ENCODE measurements around the gene CALML3. TPM values are rescaled to one million over a fixed set of nuclear protein-coding genes. Genes with fewer than 3 reads are reported as not detected.

CALML3 gene
- total and polyA plus RNA-seq, 4 donors: 0.02 to 0.11 (median 0.04) TPM; not detected in 1

GRCh38 chr10:5486853-5487235 is 37.9 kb upstream of the CALML3 start:
- H3K9me3 ChIP-seq (ENCODE audit: control insufficient read depth in 4 of 4, insufficient read depth in 3 of 4, low read length in 3 of 4): no peaks in the 10 kb centered on the region
- no peak for TF ChIP-seq CTCF (IDR thresholded peaks at IDR 0.05; ENCODE audit: control extremely low read depth, extremely low read depth)
- no peak for DNase-seq
- no peaks in the 10 kb centered on the region for H3K27me3 ChIP-seq (ENCODE audit: control insufficient read depth in 3 of 3, insufficient read depth in 3 of 3, low read length in 2 of 3)
- H3K4me1 ChIP-seq (ENCODE audit: control insufficient read depth in 5 of 5, insufficient read depth in 5 of 5, low read length in 5 of 5): peaks cover 0 to 5% (median 0%) of the 10 kb centered on the region in 5 donors
- no peak overlapping the region for H3K27ac ChIP-seq (ENCODE audit: low read depth in 1 of 2, low read length in 1 of 2)
- no peak overlapping the region for H3K4me3 ChIP-seq
- no peak for ATAC-seq (ENCODE audit: insufficient read depth, low FRiP score)
- no peak overlapping the region for H3K9ac ChIP-seq (ENCODE audit: insufficient read depth in 1 of 2, low read length in 2 of 2)
- H3K36me3 ChIP-seq (ENCODE audit: control insufficient read depth in 4 of 4, insufficient read depth in 4 of 4, low read length in 4 of 4): no peaks in the 10 kb centered on the region
- 84 to 91% methylated on average over 9 of the region's 9 CpGs for WGBS, 2 donors

GRCh38 chr10:5488272-5489161 is 36.2 kb upstream of the CALML3 start:
- Histone ChIP-seq H3K4me1 (ENCODE audit: control insufficient read depth in 5 of 5, insufficient read depth in 5 of 5, low read length in 5 of 5) (peaks cover 0 to 5% (median 0%) of the 10 kb centered on the region in 5 donors), H3K27ac (ENCODE audit: low read depth in 1 of 2, low read length in 1 of 2) (no peak overlapping the region), H3K36me3 (ENCODE audit: control insufficient read depth in 4 of 4, insufficient read depth in 4 of 4, low read length in 4 of 4) (no peaks in the 10 kb centered on the region), H3K9me3 (ENCODE audit: control insufficient read depth in 4 of 4, insufficient read depth in 3 of 4, low read length in 3 of 4) (peaks cover 0 to 8% (median 0%) of the 10 kb centered on the region in 4 donors), H3K4me3 (no peak overlapping the region), H3K27me3 (ENCODE audit: control insufficient read depth in 3 of 3, insufficient read depth in 3 of 3, low read length in 2 of 3) (no peaks in the 10 kb centered on the region), H3K9ac (ENCODE audit: insufficient read depth in 1 of 2, low read length in 2 of 2) (no peak overlapping the region)
- WGBS, 2 donors: 86 to 90% methylated on average over 27 of the region's 27 CpGs
- ATAC-seq (ENCODE audit: insufficient read depth, low FRiP score): no peak
- DNase-seq: no peak
- TF ChIP-seq CTCF (IDR thresholded peaks at IDR 0.05; ENCODE audit: control extremely low read depth, extremely low read depth): no peak

- Histone ChIP-seq H3K27ac (ENCODE audit: low read depth in 1 of 2, low read length in 1 of 2) (no peak overlapping the region), H3K36me3 (ENCODE audit: control insufficient read depth in 4 of 4, insufficient read depth in 4 of 4, low read length in 4 of 4) (no peaks in the 10 kb centered on the region), H3K9me3 (ENCODE audit: control insufficient read depth in 4 of 4, insufficient read depth in 3 of 4, low read length in 3 of 4) (peaks cover 0 to 8% (median 0%) of the 10 kb centered on the region in 4 donors), H3K9ac (ENCODE audit: insufficient read depth in 1 of 2, low read length in 2 of 2) (no peak overlapping the region), H3K27me3 (ENCODE audit: control insufficient read depth in 3 of 3, insufficient read depth in 3 of 3, low read length in 2 of 3) (no peaks in the 10 kb centered on the region), H3K4me3 (no peak overlapping the region), H3K4me1 (ENCODE audit: control insufficient read depth in 5 of 5, insufficient read depth in 5 of 5, low read length in 5 of 5) (peaks cover 0 to 9% (median 0%) of the 10 kb centered on the region in 5 donors)
- no peak for TF ChIP-seq CTCF (IDR thresholded peaks at IDR 0.05; ENCODE audit: control extremely low read depth, extremely low read depth)
- DNase-seq (no peak), ATAC-seq (ENCODE audit: insufficient read depth, low FRiP score) (no peak)
- 95 to 98% methylated on average over 4 of the region's 4 CpGs for WGBS, 2 donors
Observed at GRCh38 chr10:5490032-5490431, 34.7 kb upstream of the CALML3 start.

All from lung (tissue), 12 donors.